NCI-H128 (cell line): ENCODE data around the gene KCNIP4.

Experiments
- DNase-seq: peaks from one replicate; lab custom pipeline; 2025; ENCODE audit not compliant: unreplicated experiment; lab: John Stamatoyannopoulos, UW

The KCNIP4 gene

GRCh38 chr4:21699446-21699845, 249.1 kb downstream of the KCNIP4 start:
- DNase-seq: no peak

GRCh38 chr4:21697583-21697982, 251.0 kb downstream of the KCNIP4 start:
- no peak for DNase-seq

GRCh38 chr4:21695141-21695540, 253.4 kb downstream of the KCNIP4 start:
- no peak for DNase-seq

GRCh38 chr4:21692241-21692640, 256.3 kb downstream of the KCNIP4 start:
- DNase-seq: no peak

GRCh38 chr4:21688596-21689265, 259.8 kb downstream of the KCNIP4 start:
- DNase-seq: no peak

- no peak for DNase-seq
Measured at GRCh38 chr4:21685911-21686310, 262.7 kb downstream of the KCNIP4 start.

GRCh38 chr4:21680326-21680898, 268.2 kb downstream of the KCNIP4 start:
- no peak for DNase-seq

GRCh38 chr4:21678711-21679110, 269.9 kb downstream of the KCNIP4 start:
- no peak for DNase-seq

GRCh38 chr4:21677173-21677572, 271.4 kb downstream of the KCNIP4 start:
- no peak for DNase-seq

- no peak for DNase-seq
Measured at GRCh38 chr4:21664355-21664754, 284.2 kb downstream of the KCNIP4 start.

- no peak for DNase-seq
Measured at GRCh38 chr4:21656832-21657231, 291.7 kb downstream of the KCNIP4 start.

GRCh38 chr4:21655031-21655430, 293.5 kb downstream of the KCNIP4 start:
- no peak for DNase-seq

GRCh38 chr4:21652508-21653231, 295.9 kb downstream of the KCNIP4 start:
- no peak for DNase-seq

GRCh38 chr4:21649391-21650090, 299.0 kb downstream of the KCNIP4 start:
- DNase-seq: no peak

GRCh38 chr4:21645776-21646175, 302.8 kb downstream of the KCNIP4 start:
- no peak for DNase-seq

- no peak for DNase-seq
Measured at GRCh38 chr4:21641696-21642095, 306.9 kb downstream of the KCNIP4 start.

- DNase-seq: no peak
Measured at GRCh38 chr4:21638171-21638725, 310.3 kb downstream of the KCNIP4 start.

- no peak for DNase-seq
Measured at GRCh38 chr4:21628916-21629610, 319.5 kb downstream of the KCNIP4 start.

- DNase-seq: no peak
Measured at GRCh38 chr4:21628116-21628670, 320.4 kb downstream of the KCNIP4 start.

- no peak for DNase-seq
Measured at GRCh38 chr4:21625447-21625846, 323.1 kb downstream of the KCNIP4 start.

GRCh38 chr4:21605006-21605405, 343.6 kb downstream of the KCNIP4 start:
- no peak for DNase-seq
